Stomach (tissue), 9 donors: ENCODE results near the gene TBC1D2. TPM values are rescaled to one million over a fixed set of nuclear protein-coding genes. Genes with fewer than 3 reads are reported as not detected.
"Not testable (repeated sequence)": the region's sequence is repeated elsewhere in the genome, so short reads cannot be mapped to it uniquely, and the experiment has no call there.

ENCODE experiments used
- DNase-seq, 2 donors: peaks; one replicate each; pipeline versions ENCODE4 v3.0.0 to v3.0.0-alpha.2; 2013 to 2019
- H3K27ac ChIP-seq, 5 donors: fragments of 200-600 bp in 4 of 5; sonication (generic) in 4 of 5; one replicate each; pipeline ENCODE4 v1.5.1; 2013 to 2019; ENCODE audit warnings: mild to moderate bottlenecking in 1 of 5, moderate library complexity in 1 of 5
- H3K27me3 ChIP-seq, 3 donors: fragments of 200-600 bp; sonication (generic); one replicate each; pipeline ENCODE4 v1.5.1; 2017 to 2019; ENCODE audit warnings: mixed run types in 1 of 3
- H3K36me3 ChIP-seq, 4 donors: fragments of 200-600 bp; sonication (generic); 1 replicate in 3 of 4; 2 replicates in 1 of 4; pipeline ENCODE4 v1.5.1; 2016 to 2019
- H3K4me1 ChIP-seq, 4 donors: fragments of 200-600 bp; sonication (generic); one replicate each; pipeline ENCODE4 v1.5.1; 2016 to 2019
- H3K4me3 ChIP-seq, 4 donors: fragments of 200-600 bp; sonication (generic) in 3 of 4; one replicate each; pipeline ENCODE4 v1.5.1; 2016 to 2019; ENCODE audit warnings: mild to moderate bottlenecking in 1 of 4
- H3K9me3 ChIP-seq, 4 donors: fragments of 200-600 bp; sonication (generic); one replicate each; pipeline ENCODE4 v1.5.1; 2016 to 2019
- CTCF ChIP-seq, 7 experiments: fragments of 450-650 bp in 4 of 7; fragments of 200-600 bp in 3 of 7; sonication (generic) in 3 of 7; IDR thresholded peaks; one replicate each; pipeline ENCODE4 v1.5.1; 2016 to 2019; ENCODE audit warnings: antibody characterized with exemption in 7 of 7, control low read depth in 2 of 7, mild to moderate bottlenecking in 1 of 7
- EP300 ChIP-seq: sonication (generic); formaldehyde crosslinking; IDR thresholded peaks from one replicate; pipeline ENCODE4 v1.6.1; 2017; ENCODE audit warnings: antibody characterized with exemption
- POLR2A ChIP-seq, 4 donors: fragments of 450-650 bp; IDR thresholded peaks; one replicate each; pipeline ENCODE4 v1.6.1; 2016; ENCODE audit warnings: antibody characterized with exemption in 4 of 4, control low read depth in 2 of 4, mild to moderate bottlenecking in 1 of 4, moderate library complexity in 1 of 4
- POLR2AphosphoS5 ChIP-seq, 3 donors: sonication (generic); formaldehyde crosslinking; IDR thresholded peaks; one replicate each; pipeline ENCODE4 v1.6.1; 2016; ENCODE audit warnings: antibody characterized with exemption in 3 of 3
- WGBS, 5 donors: extraction: QIAGEN DNeasy Blood & Tissue Kit in 3 of 5; methylation state at CpG; one replicate each; pipeline versions ENCODE4 v1.1.5 to v1.1.7; 2013 to 2018; 5-methylcytosine and 5-hydroxymethylcytosine counted together
- intact Hi-C: fragments of 100-400 bp; cut with DNase I; formaldehyde crosslinking; loops from one replicate; pipeline ENCODE4 v1.15.1; 2023; ENCODE audit warnings: low total_unique reads
- polyA plus RNA-seq, 3 donors: library from polyadenylated mRNA; stranded (reverse); fragments of 200-250 nt; gene quantifications; one replicate each; pipeline ENCODE4 v1.2.3, GENCODE V29; 2013
- total RNA-seq, 5 donors: library from RNA; depleted of rRNA; stranded (reverse); fragments of >200 nt; gene quantifications; one replicate each; pipeline versions ENCODE4 v1.1.0 to v1.2.3, GENCODE V29; 2014 to 2016
- donor health status: healthy with polysubstance abuse.
- donor health status: Bipolar disorder and iron deficiency.
- donor health status: healthy.

Gene TBC1D2
- total and polyA plus RNA-seq, 8 donors, result 2.9 to 36.4 (median 15.9) TPM

GRCh38 chr9:98271479-98271878 lies 16.0 kb upstream of the TBC1D2 start:
- WGBS, 5 donors, result 14 to 38% (median 29%) methylated on average over 3 of the region's 3 CpGs
- H3K4me1 ChIP-seq, result no peaks in the 10 kb centered on the region
- TF ChIP-seq POLR2A (IDR thresholded peaks at IDR 0.05) (no peak), POLR2AphosphoS5 (IDR thresholded peaks at IDR 0.05) (no peak), CTCF (IDR thresholded peaks at IDR 0.05) (no peak), EP300 (no peak)
- no peak overlapping the region for H3K27ac ChIP-seq
- peaks cover 0 to 9% (median 0%) of the 10 kb centered on the region in 3 donors for H3K27me3 ChIP-seq
- no peaks in the 10 kb centered on the region for H3K36me3 ChIP-seq
- H3K9me3 ChIP-seq, result no peaks in the 10 kb centered on the region
- H3K4me3 ChIP-seq, result no peak overlapping the region
- no peak for DNase-seq
- intact Hi-C loops, result no loop called here

DNA sequence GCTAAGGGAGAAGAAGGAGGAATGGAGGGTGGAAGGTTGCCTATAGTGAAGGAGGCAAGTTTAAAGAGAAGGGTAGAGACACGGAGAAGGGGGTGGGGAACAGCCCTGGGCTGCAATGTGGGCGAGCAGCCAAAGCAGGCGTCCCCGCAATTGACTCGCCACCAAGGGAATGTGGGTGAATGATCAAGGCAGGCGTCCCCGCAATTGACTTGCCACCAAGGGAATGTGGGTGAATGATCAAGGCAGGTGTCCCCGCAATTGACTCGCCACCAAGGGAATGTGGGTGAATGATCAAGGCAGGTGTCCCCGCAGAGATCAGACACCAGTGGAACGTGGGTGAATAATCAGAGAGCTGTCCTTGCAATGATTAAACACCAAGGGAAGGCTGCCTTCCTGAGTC lies 14.8 kb upstream of the TBC1D2 start:
- WGBS, 5 donors, result 73 to 85% (median 82%) methylated on average over 6 to 11 of the region's 11 CpGs
- DNase-seq, H3K36me3 ChIP-seq, H3K27me3 ChIP-seq, H3K4me1 ChIP-seq, H3K9me3 ChIP-seq, H3K4me3 ChIP-seq, H3K27ac ChIP-seq, intact Hi-C loops: not testable (repeated sequence)

- DNase-seq, H3K4me1 ChIP-seq, H3K27me3 ChIP-seq, intact Hi-C loops, H3K36me3 ChIP-seq, H3K9me3 ChIP-seq, H3K27ac ChIP-seq, H3K4me3 ChIP-seq: not testable (repeated sequence)
- 61 to 76% (median 71%) methylated on average over 10 of the region's 10 CpGs for WGBS, 5 donors
These were observed 14.2 kb upstream of the TBC1D2 start for GRCh38 chr9:98269652-98270051.

DNA sequence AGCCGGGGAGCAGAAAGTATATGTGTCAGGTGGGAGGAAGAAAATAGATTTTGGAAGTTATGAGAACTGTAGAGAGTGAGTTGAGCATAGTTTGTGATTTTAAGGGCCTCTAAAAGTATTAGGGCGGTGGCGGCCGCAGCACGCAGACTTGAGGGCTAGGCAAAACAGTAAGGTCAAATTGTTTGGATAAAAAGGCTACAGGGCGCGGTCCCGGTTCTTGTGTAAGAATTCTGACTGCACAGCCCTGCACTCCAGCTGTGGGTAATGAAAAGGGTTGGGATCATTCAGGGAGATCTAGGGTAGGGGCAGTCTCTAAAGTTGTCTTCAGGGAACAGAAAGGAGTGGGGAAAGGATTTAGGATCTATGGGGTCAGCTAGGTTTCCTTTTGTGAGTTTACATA lies 12.1 kb upstream of the TBC1D2 start:
- H3K36me3 ChIP-seq, H3K27me3 ChIP-seq, H3K27ac ChIP-seq, intact Hi-C loops, H3K4me1 ChIP-seq, H3K4me3 ChIP-seq, DNase-seq, H3K9me3 ChIP-seq: not testable (repeated sequence)
- 42 to 76% (median 64%) methylated on average over 7 to 8 of the region's 8 CpGs for WGBS, 5 donors

GRCh38 chr9:98264516-98264915 lies 9.1 kb upstream of the TBC1D2 start:
- intact Hi-C loops, result loop anchor here (5.0 kb wide), 1 partner anchor 57 kb away; no protein-coding TSS in a partner anchor

More at GRCh38 chr9:98264516-98264915, 9.1 kb upstream of the TBC1D2 start:
- Histone ChIP-seq H3K36me3 (no peaks in the 10 kb centered on the region), H3K4me1 (no peaks in the 10 kb centered on the region), H3K27ac (no peak overlapping the region), H3K27me3 (peaks cover 0 to 6% (median 0%) of the 10 kb centered on the region in 3 donors), H3K4me3 (no peak overlapping the region), H3K9me3 (no peaks in the 10 kb centered on the region)
- 79 to 90% (median 85%) methylated on average over 2 of the region's 2 CpGs for WGBS, 5 donors
- DNase-seq, result no peak
- TF ChIP-seq EP300, result no peak
- TF ChIP-seq CTCF (IDR thresholded peaks at IDR 0.05), result no peak
- no peak for TF ChIP-seq POLR2A (IDR thresholded peaks at IDR 0.05)
- TF ChIP-seq POLR2AphosphoS5 (IDR thresholded peaks at IDR 0.05), result no peak
